Omental fat pad (tissue), 4 donors: ENCODE measurements around the gene SCP2. TPM values are rescaled to one million over a fixed set of nuclear protein-coding genes. Genes with fewer than 3 reads are reported as not detected.

Source experiments
- ATAC-seq: fragments of 150-250 bp; one replicate; pipeline ENCODE4 v1.9.1; 2016; ENCODE audit warnings: mild to moderate bottlenecking, moderate library complexity; ENCODE audit not compliant: low FRiP score
- DNase-seq: peaks from one replicate; pipeline ENCODE4 v3.0.0-alpha.2; 2019; ENCODE audit warnings: low spot score
- CTCF ChIP-seq, 3 donors: fragments of 450-650 bp; IDR thresholded peaks; one replicate each; pipeline ENCODE4 v1.5.1; 2016 to 2017; ENCODE audit warnings: antibody characterized with exemption in 3 of 3, mild to moderate bottlenecking in 3 of 3, moderate library complexity in 2 of 3
- total RNA-seq, 4 donors: library from RNA; depleted of rRNA; stranded (reverse); fragments of >200 nt; gene quantifications; one replicate each; pipeline ENCODE4 v1.1.0, GENCODE V29; 2016

SCP2 gene
- total RNA-seq, 4 donors from 2014 or later: 92.7 to 174 (median 126) TPM

GRCh38 chr1:53020588-53020987 is 93.5 kb downstream of the SCP2 start:
- ATAC-seq (no peak), DNase-seq (no peak)
- no peak for TF ChIP-seq CTCF (IDR thresholded peaks at IDR 0.05)

GRCh38 chr1:53022179-53022578 is 95.1 kb downstream of the SCP2 start:
- ATAC-seq: no peak
- no peak for DNase-seq

GRCh38 chr1:53023546-53023945 is 96.5 kb downstream of the SCP2 start:
- TF ChIP-seq CTCF (IDR thresholded peaks at IDR 0.05): no peak
- DNase-seq (no peak), ATAC-seq (no peak)

More at GRCh38 chr1:53022179-53022578, 95.1 kb downstream of the SCP2 start:
- no peak for TF ChIP-seq CTCF (IDR thresholded peaks at IDR 0.05)

GRCh38 chr1:53024117-53024516 is 97.0 kb downstream of the SCP2 start:
- ATAC-seq (no peak), DNase-seq (no peak)
- no peak for TF ChIP-seq CTCF (IDR thresholded peaks at IDR 0.05)

GRCh38 chr1:53025034-53025768 is 98.1 kb downstream of the SCP2 start:
- DNase-seq: no peak
- TF ChIP-seq CTCF (IDR thresholded peaks at IDR 0.05): no peak
- ATAC-seq: peak; percentile 86

- ATAC-seq: no peak
- no peak for DNase-seq
These were observed 98.7 kb downstream of the SCP2 start for GRCh38 chr1:53025769-53026112.

More at GRCh38 chr1:53025769-53026112, 98.7 kb downstream of the SCP2 start:
- no peak for TF ChIP-seq CTCF (IDR thresholded peaks at IDR 0.05)
